Stimulated activated CD4-positive, alpha-beta T cell treated with anti-CD3 and anti-CD28 coated beads, Interleukin-1b, Interleukin-23, amount 100 ng/mL, for 24 hours (primary cell): ENCODE measurements around the gene ZP4.
"Not testable (repeated sequence)": the region's sequence is repeated elsewhere in the genome, so short reads cannot be mapped to it uniquely, and the experiment has no call there.

ENCODE experiments used
- DNase-seq, 4 experiments: peaks; one replicate each; pipeline ENCODE4 v3.0.0-alpha.2; 2020; ENCODE audit warnings: low read depth in 4 of 4, low spot score in 1 of 4

The ZP4 gene

DNA sequence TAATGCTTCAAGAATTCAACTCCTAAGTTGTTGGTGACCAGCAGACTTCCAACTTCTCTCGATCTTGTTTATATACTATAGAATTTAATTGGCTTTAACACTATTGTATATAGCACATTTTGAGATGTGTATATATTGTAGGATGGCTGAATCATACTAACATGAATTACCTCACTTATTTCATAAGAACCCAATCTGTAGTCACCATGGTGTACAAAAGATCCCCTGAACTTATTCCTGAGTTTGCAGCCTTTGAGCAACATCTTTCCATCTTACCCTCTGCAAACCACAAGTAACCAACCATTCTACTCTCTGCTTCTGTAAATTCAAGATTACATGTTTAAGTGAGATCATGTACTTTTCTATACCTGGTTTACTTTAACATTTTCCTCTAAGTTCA lies 12.3 kb downstream of the ZP4 start:
- DNase-seq, result no peak

GRCh38 chr1:237877631-237878030 lies 13.1 kb downstream of the ZP4 start:
- no peak for DNase-seq

GRCh38 chr1:237875291-237875690 lies 15.4 kb downstream of the ZP4 start:
- no peak for DNase-seq

DNA sequence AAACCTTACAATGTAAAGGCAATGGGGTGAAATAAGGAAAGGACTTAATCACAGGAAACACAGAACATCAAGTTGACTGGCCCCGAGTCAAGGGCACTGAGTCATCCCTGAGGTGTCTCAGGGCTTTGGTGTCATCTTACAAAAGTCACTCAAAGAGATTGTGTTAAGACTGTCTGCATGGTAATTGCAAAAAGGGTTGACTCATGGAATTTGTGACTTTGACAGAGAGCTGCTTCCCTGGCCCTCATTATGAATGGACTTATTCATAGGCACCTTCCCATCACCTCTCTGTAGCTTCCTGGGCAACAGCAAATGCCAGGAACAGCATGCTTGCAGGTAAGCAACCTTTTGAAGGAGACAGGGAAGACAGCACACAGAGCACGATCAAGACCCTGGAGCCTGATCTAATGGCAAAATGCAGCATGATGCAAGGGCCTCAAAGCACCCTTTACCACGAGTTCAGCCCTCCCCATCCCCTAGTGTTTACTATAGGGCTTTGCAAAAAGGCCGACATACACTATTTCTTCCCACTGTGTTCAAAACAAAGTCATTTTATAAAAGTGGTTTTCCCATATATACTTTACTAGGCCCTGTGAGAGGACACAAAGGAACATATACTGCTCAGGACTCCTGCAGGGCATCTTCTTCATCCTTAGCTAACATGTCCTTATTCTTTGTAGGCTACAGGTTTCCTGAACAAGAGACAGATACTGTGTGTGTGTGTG lies 17.1 kb downstream of the ZP4 start:
- DNase-seq, result no peak

DNA sequence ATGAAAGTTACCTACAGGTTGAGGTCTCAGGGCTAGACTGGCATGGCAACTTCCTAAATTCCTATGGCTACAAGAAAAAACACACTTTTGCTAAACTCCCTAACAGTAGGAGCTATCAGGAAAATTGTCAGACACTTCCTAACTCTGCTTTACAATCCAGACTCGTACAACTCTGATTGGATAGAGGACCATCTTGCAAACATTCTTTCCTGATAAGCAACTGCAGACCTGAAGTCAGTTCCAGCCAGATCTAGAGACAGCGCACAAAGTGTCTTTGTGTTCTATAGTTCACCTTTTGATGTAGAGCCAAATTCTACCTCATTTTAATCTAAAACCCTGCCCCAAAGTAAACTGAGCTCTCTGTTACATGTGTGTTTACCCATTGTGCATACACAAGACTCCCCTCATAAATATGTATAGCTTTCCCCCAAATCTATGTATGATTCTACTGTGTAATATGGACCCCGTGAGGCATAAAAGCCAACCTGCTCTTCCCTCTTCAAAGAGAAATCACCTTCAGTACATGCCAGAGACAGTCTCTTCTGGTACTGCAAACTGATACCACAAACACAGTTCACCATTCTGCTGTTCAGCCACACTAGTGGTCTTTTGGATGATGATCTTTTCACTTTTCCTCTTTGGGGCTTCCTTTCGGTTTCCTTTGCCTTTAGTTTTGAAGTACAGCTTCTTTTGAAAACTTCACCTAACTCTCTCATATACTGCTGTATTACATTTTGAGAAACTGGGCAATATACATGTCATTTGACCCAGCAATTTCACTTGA lies 21.7 kb downstream of the ZP4 start:
- DNase-seq, result no peak

DNA sequence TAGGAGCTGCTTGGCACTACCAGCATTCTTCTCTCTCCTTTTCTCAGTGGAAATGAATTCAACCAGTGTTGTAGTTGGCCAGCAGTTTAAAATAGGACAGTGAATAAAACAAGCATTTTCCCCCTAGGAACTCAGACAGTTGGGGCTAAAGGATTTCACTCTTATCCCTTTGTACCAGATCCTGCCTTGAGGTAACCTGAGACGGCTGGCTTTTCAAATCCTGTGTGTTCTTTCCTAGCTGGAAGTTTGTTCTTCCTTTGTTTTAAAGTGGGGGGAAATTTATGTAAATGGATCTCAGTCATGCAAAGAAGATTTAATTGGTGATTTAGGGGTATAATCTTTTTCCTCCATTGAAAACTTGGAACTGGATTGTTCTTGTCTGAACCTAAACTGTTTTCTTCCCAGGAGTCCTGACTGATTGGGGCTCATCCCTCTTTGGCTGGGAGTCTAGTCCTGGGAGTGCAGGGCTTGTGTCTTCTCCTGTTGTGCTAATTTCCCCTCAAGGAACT lies 23.3 kb downstream of the ZP4 start:
- no peak for DNase-seq

GRCh38 chr1:237864338-237865244 lies 26.1 kb downstream of the ZP4 start:
- DNase-seq, result no peak

- no peak for DNase-seq
These were observed 27.5 kb downstream of the ZP4 start for GRCh38 chr1:237863234-237863633.

DNA sequence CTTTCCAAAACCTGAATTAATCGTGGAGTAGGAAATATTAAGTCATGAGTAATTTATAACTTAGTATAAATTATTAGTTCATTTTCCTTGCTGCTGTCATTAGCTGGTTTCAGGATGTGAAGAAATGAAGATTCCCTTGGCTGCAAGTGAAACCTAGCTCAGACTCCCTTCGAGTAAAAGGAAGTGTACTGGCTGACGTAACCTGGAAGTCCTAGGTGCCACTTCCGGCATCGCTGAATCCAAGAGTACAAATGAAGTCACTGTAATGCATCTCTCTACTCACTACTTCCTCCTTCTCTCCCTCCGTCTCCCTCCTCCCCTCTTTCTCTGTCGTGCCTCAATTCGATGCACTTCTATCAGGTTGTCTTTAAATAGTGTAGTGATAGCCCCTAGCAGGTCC lies 28.8 kb downstream of the ZP4 start:
- DNase-seq, result no peak

DNA sequence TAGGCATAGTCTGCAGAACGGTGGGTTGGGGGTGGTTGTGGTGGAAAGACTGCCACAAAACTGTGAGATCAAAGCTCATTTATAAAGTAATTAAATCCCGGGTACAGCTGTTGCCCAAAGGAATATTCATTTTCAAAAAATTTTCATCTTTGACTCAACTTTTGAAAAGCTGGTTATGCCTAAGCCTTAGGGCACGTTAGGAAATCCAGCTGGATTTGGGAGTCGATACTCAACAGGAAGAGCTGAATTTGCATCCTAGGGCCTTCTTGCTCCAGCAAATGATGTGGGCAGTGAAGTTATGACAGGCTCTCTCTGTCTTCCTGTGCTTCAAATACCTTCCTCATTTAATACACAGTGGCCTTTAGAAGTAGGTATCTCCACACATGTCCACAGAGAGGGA lies 31.7 kb downstream of the ZP4 start:
- no peak for DNase-seq

GRCh38 chr1:237857455-237857854 lies 33.3 kb downstream of the ZP4 start:
- no peak for DNase-seq

GRCh38 chr1:237852342-237852741 lies 38.4 kb downstream of the ZP4 start:
- DNase-seq, result no peak

DNA sequence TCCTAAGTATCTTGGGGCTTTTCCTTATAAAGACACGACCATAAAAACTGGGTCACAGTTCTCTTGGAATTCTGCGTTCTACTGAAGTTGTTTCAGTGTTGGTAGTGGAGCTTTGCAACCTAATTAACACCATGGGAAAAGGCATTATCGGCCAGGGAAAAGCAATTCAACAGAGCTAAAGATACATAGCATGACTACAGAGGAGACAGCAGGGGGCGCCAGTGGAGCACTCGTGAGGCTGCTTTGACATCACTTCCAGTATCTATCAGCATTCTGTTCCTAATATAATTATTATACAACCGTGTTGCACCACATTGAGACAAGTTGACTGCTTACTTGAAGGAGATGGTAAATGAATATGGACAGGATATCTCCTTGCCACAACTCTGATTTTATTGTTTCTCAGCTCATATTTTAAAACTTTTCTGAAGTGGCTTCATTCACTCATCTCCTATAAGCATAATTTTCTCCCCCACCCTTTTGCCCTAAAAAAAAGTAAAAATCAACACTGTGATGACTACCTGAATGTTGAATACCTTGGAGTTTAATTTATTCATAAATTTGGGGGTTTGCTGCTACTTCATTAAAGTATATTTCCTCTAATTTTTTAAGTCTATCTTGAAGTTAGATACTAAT lies 39.4 kb downstream of the ZP4 start:
- no peak for DNase-seq

- DNase-seq, result not testable (repeated sequence)
These were observed 47.2 kb downstream of the ZP4 start for GRCh38 chr1:237843516-237843915.

DNA sequence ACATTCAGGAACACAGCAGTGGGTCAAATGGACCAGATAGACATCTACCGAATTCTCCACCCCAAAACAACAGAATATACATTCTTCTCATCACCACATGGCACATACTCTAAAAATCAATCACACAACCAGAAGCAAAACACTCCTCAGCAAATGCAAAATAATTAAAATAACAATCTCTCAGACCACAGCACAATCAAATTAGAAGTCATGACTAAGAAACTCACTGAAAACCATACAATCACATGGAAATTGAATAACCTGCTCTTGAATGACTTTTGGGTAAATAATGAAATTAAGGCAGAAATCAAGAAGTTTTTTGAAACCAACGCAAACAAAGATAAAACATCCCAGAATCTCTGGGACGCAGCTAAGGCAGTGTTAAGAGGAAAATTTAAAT lies 49.2 kb downstream of the ZP4 start:
- DNase-seq, result no peak

- DNase-seq, result no peak
These were observed 51.7 kb downstream of the ZP4 start for GRCh38 chr1:237838904-237839534.

DNA sequence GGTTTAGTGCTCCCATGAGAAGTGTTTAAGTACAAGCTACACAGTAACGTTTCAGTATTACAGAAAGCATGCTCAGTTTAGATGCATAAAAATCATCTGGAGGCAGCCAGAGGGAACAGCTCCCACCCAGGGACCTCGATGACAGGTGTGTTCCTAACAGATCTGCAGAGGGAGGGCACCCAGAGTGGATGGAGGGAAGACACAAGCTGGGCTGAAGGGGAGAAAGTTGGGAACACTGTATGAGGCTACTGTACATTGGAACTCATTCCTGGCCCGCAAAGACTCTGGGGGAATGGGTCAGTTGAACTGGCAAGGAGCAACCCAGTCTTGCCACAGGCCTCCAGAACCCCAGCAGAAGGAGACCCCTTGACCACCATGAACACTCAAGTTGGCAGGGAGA lies 52.4 kb downstream of the ZP4 start:
- DNase-seq, result no peak

DNA sequence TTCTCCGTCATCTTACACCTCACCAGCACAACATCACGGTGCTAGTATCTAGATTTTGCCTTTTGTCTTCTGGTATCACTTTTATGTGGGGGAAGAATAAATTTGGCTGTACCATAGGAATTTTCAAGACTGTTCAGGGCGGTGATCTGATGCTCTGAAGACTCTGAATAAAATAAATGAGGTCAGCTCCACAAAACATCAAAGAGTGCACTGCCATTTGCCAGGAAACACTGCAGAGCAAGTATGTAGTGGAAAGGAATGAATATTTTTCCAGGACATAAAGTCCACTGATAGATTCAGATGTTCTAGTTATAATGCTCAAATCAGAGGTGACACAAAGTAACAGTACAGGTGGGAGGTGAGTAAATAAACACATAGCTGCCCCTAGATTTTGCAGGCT lies 56.3 kb downstream of the ZP4 start:
- no peak for DNase-seq

GRCh38 chr1:237834048-237834447 lies 56.7 kb downstream of the ZP4 start:
- DNase-seq, result no peak

DNA sequence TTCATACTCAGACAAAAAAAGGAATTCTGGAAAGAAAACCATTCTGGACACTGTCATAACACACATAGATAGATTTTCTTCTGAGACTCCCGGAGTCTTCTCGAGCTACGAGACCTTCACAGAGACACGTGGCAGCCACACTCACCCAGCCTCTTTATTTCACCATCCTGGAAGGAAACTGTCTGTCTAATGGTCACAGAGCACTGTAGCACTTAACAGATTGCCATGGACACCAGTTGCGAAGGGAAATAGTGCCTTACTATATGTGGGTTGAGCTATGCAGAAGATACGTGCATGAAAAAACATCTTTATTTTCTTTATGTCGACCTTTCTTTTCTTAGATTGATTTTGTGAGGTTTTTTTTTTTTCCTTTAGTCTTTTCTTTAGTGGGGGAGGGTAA lies 57.9 kb downstream of the ZP4 start:
- DNase-seq, result no peak
